Measurements from ENCODE around the gene SERPINH1.

- no peak for TF ChIP-seq CTCF (IDR thresholded peaks at IDR 0.05; ENCODE audit: insufficient read depth, low read length)
- no peak for TF ChIP-seq POLR2AphosphoS5 (IDR thresholded peaks at IDR 0.05; ENCODE audit: low read depth)
- no peak for TF ChIP-seq REST (IDR thresholded peaks at IDR 0.05; ENCODE audit: insufficient replicate concordance, low read depth)
- no peak for TF ChIP-seq GABPA (IDR thresholded peaks at IDR 0.05; ENCODE audit: low read depth)
- no peak for TF ChIP-seq SPI1 (IDR thresholded peaks at IDR 0.05; ENCODE audit: borderline replicate concordance, low read depth)
Measured at GRCh38 chr11:75616281-75616680, 54.2 kb downstream of the SERPINH1 start.

Measured in HL-60 (cell line).